Smooth muscle cell of the brain vasculature (primary cell): ENCODE data around the gene TPRN.

Experiments
- DNase-seq: peaks from one replicate; pipeline ENCODE4 v3.0.0-alpha.2; 2012; ENCODE audit warnings: low read depth, low spot score

Gene TPRN

DNA sequence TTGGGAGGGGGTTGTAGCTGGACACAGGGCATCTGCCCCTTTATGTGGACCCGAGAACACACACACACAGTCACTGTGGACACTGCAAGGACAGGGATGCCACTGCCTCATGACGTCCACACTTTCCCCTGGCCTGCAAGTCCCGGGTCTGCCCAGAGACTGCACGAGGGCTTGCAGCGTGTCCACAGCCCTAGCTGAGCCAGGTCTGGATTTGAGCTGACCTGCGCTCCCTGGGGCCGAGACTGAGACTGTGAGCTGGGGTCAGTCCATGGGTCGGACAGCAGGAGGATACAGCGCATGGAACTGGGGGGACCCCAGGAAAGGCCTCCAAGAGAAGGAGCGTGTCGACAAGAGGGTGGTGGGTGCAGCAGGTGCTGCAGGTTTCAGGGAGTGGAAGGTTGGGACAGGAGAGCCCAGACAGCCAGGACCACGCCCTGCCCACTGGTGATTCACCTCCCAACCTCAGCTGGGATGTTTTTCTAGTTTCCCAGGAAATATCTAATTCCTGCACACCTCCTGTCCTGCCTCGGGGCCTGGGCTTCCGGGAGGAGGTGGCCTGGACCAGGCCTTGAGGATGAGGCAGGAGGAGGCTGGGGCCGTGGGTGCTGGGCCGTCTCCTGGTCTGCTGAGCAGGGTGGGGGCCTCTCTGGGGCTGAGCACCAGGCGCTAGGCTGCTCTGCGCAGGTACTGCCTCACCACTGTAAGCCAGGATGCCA, 26.0 kb upstream of the TPRN start:
- no peak for DNase-seq

DNA sequence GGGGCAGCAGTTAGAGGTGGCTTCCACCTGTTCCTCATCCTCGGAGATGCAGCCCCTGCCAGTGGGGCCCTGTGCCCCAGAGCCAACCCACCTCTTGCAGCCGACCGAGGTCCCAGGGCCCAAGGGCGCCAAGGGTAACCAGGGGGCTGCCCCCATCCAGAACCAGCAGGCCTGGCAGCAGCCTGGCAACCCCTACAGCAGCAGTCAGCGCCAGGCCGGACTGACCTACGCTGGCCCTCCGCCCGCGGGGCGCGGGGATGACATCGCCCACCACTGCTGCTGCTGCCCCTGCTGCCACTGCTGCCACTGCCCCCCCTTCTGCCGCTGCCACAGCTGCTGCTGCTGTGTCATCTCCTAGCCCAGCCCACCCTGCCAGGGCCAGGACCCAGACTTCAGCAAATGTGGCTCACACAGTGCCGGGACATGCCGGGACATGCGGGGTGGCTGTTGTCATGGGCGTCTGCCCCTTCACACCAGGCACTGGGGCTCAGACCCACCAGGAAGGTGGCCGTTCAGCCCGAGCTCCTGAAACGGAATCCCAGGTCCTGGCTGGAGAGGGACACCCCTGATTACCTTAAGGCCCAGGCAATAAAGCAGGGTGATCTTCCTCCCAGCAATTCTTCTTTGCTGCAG, 25.3 kb upstream of the TPRN start:
- no peak for DNase-seq

DNA sequence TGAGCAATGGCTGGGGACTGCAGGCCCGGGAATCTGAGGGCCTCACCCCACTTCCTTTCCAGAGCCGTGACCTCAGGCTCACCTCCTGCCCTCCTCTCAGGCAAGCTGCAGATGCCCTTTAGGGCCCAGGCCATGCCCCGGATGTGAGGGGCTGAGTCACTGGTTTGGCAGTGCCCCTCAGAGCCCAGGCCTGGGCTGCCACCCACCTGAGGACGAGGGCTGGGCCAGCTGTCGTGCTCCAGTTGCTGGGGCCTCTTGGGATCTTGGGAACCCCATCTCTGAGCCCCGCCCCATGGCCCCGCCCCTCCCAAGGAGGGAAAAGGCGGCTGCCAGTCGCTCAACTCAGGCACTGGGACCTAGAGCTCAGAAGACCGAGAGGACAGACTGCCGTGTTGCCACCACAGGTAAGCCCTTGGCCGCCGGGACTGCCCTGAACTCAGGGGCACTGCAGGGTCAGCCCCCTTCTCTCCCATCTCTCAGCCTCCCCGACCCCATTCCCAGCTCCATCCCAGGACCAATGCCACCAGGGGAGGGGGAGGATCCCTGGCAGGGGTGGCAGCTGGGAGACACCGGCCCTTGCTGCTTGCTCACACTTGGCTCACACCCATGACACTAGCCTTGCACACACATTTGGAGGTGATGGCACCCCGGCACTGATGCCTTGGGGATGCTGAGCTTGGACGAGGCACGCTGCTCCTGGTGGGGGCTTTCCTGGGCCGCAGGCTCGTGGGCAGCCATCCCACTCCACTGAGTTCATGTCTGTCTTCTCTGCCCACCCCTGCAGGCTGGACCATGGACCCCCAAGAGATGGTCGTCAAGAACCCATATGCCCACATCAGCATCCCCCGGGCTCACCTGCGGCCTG, 24.5 kb upstream of the TPRN start, which contains the start of gene CYSRT1:
Gene CYSRT1 (plus strand): TSS at position 345 of the 865 bp plus-strand sequence. CDS start 448 bp downstream, at position 793.
- DNase-seq = no peak

DNA sequence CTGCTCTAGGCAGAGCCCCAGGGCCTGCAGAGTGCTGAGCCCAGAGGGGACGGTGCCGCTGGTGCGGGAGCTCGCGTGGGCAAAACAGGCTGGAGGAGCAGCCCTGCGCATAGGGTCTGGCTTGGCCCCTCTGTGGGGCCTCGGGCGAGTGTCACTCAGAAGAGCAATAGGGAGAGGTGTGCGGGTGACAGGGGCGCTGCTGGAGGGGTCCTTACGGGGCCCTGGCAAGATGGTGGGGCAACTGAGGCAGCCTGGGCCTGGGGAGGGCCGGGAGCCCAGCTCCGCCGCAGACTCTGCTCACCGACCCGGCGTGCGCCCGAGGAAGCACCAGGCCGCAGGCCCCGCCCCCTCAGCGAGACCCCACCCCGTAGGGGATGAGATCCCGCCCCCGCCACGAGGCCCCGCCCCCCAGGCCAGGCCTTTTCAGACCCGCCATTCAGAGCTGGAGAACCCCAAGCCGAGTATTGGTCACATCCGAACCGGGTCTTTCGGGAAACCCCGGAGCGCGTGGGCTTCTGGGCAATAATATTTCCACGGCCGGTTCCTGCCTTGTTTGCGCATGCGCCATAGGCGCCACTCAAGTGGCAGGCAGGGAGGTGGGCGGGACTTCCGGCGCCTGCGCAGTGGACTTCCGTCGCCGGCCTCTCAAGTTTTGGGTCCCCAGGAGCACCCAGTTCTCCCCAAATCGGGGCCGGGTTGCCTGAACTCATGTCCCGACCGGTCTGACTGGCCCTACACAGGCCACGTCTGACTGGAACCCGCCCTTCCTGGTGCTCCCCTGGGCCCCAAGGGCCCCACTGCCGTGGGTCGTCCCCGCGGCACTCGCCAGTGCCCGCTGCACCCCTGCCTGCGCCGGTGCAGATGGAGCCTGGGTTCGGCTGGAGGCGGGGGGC, 22.8 kb upstream of the TPRN start:
- DNase-seq = peak; percentile 95

DNA sequence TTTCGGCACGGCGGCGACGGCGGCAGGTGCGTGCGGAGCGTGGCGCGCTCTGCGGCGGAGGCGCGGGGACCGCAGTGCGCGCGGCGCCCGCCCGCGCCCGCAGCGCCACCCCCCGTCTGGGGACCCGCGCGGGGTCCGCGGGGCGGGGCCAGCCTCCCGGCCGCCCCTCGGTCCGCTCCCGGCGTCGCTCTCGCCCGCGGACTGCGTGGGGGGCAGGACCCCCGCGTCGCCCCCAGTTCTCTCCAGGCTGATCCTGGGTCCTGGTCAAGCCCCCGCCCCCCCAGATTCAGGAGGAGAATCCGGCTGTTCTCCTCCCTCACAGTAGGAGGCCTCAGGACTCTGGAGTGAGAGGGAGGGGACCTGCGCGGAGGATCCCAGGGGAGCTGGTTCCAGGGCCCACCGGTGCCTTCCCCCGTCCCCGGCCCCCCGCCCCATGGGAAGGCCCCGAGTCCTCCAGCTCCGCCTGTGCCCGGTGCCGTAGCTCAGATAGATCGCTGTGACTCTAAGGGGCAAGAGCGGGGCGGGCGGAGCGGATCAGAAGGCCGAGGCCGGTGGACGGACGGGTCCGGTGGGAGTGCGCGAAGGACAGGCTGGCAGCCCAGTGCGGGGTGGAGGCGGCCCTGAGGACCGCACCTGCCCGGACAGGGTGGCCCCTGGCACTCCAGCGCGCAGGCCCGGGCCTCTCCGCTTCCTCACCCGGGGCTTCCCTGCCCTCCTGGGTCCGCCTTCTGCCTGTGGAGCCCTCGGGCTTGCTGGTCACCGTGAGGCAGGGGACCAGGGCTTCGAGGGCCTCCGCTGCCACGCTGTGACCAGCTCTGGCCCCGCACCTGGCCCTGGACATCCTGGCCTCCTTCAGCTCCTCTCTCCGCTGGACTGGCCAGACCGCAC, 21.9 kb upstream of the TPRN start, which contains the start of gene RNF208:
Gene RNF208 (minus strand): TSS at position 51 of the 888 bp plus-strand sequence. CDS start 1,028 bp downstream, outside the sequence.
- DNase-seq = no peak

DNA sequence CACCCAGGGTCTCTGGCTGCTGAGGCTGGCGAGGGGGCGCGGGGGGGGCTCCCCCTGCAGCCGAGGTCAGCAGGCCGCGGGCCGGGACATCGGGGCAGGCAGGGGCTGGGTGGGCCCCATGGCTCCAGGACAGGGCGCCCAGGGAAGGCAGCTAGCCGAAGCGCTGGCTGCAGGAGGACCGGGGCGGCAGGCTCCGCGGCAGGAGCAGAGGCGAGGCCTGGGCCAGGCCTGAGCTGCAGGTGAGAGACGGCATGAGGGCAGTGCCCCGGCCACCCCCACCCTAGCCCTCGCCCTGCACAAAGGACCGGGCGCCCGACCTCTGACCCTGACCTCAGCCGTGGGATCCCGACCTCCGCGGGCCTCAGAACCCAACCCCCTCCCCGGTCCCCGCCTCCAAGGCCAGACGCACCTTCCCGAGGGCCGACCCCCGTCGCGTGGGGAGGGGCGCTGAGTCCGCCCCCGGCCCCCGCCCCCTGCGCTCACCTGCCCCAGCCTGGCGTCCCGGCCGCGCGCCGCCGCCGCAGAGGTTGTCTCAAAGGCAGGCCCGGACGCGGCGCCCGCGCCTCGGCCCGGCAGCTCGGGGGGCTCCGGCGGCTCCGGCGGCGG, 21.1 kb upstream of the TPRN start:
- DNase-seq = no peak

DNA sequence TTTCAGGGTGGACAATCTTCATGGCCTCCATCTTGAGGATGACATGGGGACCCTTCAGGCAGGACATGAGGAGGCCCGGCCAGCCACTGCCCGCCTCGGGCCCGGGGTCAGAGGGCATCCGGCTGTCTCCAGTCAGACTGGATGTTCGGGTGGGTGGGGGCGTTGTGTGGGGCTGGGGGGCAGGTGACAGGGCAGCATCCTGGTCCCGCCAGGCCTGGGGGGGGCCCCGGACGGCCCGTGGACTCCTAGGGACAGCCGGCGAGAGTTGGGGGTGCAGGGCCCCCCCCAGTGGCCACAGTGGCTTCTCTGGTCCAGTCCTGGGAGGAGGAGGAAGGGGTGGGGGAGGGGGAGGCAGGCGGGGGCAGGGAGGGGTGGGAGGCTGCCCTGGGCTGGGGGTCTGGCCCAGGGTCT, 20.6 kb upstream of the TPRN start:
- DNase-seq = no peak

DNA sequence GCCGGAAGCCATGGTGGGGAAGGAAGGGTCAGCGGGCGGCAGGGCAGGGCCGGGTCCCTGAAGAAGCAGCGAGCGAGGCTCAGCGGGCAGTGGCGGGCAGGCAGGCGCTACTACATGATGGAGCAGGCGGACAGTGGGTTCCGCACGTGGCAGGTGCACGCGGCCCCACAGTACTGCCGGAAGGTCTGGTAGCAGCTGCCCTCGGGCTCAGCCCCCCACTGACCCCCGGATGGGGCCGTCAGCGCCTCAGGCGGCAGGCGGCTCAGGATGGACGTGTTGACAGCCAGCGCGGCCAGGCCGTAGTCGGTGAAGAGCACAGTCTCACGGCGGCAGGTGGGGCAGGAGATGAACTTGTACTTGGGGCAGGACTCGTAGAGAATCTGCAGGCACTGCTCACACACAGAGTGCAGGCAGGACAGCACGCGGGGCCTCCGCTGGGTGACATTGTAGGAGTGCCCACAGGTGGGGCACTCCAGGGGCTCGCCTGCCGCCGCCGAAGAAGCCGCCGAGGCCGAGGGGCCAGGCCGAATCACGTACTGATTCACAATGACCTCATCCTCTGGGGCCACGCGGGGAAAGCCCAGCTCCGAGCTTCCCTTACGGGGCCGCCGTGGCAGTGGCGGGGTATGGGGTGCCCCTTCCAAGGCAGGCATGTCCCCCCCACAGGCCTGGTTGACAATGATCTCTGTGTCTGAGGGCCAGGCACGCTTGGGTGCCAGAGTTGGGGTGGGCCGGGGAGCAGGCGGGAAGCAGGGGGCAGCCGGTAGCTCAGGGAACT, 20.0 kb upstream of the TPRN start:
- no peak for DNase-seq

DNA sequence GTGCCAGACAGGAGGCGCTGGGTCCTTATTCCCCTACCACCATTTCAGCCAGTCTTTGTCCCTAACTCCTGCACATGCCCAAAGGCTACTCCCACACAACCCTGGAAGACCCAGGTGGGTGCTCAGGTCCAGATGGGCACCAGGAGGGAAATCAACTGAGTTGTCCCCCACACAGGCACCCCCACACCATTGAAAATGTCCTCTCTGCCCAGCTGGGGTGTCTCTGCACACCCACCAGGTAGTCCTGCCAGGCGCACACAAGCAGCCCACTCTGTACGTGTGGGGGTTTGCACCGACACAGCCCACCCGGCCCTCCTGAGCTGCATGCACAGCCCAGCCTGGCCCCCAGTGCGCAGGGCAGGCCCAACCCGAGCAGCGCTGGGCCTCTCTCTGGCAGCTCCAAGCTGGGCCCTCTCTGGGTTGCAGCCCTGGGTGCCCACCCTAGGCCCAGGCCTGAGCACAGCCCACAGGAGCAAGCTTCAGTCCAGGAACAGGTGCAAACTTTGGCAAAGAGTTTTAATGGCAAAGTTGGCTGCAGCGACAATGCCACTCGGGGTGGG, 19.3 kb upstream of the TPRN start:
- DNase-seq = no peak

DNA sequence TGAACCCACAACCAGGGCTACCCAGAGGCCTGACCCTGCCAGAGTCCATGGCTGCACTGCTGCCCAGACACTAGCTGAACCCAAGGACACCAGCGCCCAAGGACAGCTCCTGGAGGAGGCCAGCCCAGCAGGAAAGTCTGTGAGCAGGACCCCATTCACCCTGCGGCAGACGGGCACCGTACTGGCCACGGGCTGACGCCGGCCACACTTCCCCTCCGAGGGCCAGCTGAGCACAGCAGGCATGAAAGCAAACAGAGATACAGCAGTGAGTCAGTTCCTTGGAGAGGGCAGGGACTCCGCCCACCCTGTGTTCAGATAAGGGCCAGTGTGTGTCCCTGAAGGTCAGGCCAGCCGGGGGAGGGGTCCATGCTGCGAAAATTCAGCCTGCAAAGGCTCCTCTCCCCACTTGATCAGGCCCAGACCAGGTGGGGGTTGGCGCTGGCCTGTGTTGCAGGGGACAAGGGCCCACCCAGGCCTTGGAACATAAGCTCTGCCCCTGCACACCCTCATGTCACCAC, 18.3 kb upstream of the TPRN start:
- DNase-seq = no peak

DNA sequence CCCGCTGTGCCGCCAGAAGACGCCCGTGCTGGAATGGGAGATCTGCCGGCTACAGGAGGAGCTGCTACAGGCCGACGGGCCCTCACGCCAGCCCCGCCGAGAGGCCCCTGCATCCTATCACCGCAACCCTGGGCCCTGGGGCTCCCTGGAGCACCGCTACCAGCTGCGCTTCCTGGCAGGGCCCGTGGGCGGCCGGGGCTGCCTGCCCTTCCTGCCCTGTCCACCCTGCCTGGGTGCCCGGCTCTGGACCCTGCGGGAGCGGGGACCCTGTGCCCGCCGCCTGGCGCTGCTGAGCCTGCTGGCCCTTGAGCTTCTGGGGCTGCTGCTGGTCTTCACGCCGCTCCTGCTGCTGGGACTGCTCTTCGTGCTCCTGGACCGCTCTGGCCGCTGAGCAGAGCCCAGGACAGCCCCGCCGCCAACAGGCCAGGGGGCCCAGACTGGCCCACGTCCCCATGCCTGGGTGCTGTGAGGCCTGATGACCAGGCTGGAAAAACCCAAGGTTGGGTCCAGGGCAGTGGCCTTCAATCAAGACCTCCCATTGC, 17.7 kb upstream of the TPRN start:
- no peak for DNase-seq

DNA sequence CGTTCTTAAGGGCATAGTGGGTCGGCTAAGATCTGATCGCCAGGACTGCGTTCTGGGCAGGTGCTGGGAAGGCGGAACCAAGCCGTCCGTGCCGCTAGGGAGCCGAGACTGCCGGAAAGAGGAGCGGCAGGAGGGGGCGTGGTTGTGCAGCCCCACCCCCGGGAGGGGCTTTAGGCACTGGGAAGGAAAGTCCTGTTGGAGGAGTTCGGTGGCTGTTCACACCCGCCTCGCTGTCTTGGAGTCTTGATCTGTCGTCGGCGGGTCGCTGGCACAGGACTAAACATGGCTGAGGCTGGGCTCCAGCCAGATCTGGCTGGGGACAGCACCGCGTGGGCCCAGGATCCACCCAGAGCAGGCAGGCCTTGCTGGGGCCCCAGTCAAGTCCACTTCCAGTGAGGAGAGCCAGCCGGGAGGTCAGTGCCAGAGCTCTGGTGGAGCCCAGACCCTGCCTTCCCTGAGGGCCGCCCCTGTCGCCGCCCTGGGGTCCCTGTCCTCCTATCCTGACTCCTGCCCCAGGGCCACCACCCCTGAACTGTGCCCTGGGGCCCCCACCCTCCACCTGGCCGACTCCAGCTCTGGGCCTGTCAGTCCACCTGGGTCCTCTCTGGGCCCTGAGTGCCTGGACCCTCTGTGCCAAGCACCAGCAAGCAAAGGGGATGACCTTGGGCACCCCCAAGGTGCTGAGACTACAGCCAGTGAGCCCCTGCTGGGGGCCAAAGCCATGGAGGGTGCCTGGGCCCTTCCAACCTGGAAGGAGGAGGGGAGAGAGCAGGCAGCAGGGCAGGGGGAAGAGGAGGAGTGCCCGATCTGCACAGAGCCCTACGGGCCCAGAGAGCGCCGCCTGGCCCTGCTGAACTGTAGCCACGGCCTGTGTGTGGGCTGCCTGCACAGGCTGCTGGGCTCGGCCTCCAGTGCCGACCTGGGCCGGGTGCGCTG, 17.0 kb upstream of the TPRN start:
- DNase-seq = no peak

DNA sequence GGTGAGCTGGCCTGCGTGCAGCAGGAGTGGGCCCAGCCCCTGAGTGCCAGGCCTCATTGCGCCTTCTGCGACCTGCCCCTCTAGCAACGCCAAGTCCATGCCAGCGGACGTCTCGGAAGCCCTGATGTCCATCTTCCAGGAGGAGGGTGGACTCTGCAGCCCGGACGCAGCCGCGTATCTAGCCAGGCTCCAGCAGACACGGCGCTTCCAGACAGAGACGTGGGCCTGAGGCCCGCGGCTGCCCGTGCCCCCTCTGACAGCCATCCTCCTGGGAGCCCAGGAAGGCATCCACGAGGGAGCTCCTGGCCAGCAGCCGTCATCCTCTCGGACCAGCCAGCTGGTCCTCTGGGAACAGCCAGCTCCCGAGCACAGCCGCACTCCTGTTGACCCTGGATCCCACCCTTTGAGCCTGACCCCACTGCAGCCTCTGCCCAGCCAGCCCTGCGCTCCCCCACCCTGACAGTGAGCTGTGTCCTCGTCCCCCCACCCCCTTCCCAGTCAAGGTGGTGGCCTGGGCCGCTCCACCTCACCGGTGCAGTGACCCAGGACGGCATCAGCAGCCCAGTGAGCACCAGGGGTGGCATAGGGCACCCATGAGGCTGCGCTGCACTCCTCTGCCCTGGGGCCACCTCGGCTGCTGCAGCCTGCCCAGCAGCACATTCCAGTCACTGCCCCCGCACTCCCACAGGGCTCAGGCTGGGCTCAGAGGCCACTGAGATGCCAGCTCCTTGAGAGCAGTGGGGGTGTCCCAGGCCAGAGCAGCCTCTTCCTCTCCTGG, 15.8 kb upstream of the TPRN start:
- no peak for DNase-seq

DNA sequence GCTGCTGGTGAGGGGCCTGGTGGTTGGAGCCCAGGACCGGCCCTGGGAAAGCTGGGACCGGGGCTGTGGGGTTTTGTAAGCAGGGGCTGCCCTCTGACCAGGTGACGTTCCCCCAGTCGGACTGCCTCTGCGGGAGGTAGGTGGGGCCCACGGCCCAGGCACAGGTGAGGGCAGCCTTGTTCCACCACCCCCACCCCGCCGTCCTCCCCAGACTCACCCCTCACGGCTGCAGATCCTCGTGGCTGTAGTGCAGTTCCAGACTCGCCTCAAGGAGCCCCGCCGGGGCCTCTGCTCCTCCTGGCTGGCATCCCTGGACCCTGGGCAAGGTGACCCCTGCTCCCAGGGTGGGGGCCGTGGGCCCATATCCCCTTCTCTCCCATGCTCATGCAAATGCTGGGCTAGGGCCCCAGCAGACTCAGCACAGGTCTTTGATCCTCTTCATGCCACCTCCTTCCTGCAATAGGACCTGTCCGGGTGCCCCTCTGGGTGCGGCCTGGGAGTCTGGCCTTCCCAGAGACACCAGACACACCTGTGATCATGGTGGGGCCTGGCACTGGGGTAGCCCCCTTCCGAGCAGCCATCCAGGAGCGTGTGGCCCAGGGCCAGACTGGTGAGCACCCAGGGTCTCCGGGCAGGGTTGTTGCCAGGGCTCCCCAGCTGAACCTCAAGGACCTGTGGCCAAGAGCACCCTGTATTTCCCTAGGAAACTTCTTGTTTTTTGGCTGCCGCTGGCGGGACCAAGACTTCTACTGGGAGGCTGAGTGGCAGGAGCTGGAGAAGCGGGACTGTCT, 14.8 kb upstream of the TPRN start:
- DNase-seq = no peak

DNA sequence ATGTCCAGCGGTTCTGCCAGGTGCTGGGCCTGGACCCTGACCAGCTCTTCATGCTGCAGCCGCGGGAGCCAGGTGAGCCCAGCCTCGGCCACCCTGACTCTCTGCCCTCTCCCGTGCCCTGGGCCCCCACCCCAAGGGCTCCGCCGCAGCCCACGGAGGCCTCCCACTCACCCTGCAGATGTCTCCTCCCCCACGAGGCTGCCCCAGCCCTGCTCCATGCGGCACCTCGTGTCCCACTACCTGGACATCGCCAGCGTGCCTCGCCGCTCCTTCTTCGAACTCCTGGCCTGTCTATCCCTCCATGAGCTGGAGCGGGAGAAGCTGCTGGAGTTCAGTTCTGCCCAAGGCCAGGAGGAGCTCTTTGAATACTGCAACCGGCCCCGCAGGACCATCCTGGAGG, 14.1 kb upstream of the TPRN start:
- no peak for DNase-seq
